OCI-LY7 (cell line): ENCODE results near the gene CYP46A1.

ENCODE experiments used
- CTCF ChIP-seq: fragments of 200-600 bp; sonication (generic); conservative IDR thresholded peaks from 2 replicates; pipeline ENCODE4 v1.5.1; 2014; ENCODE audit warnings: mild to moderate bottlenecking, antibody characterized with exemption, low read length, moderate library complexity, mixed read lengths
- EZH2phosphoT487 ChIP-seq: fragments of 200-600 bp; sonication (generic); IDR thresholded peaks from 2 replicates; pipeline ENCODE4 v1.6.1; 2018; ENCODE audit warnings: low read depth, borderline replicate concordance, mild to moderate bottlenecking, mixed run types, antibody characterized with exemption, low read length, moderate library complexity, mixed read lengths

- no peak for TF ChIP-seq CTCF
- no peak for TF ChIP-seq EZH2phosphoT487
These were observed 37.9 kb downstream of the CYP46A1 start for GRCh38 chr14:99721792-99722516.
